KOPT-K1 (cell line): ENCODE measurements around the gene HRH1.

Experiments
- H3K27ac ChIP-seq: fragments of 200-600 bp; sonication (generic); 2 replicates; pipeline ENCODE4 v1.5.1; 2016; ENCODE audit warnings: antibody characterized with exemption, mild to moderate bottlenecking, low read depth, low read length; ENCODE audit not compliant: poor library complexity, severe bottlenecking
- H3K36me3 ChIP-seq: fragments of 200-600 bp; sonication (generic); 2 replicates; pipeline ENCODE4 v1.5.1; 2017; ENCODE audit warnings: antibody characterized with exemption, mild to moderate bottlenecking, low read length, moderate library complexity; ENCODE audit not compliant: insufficient read depth
- H3K9me3 ChIP-seq: fragments of 200-600 bp; sonication (generic); 2 replicates; pipeline ENCODE4 v1.5.1; 2017; ENCODE audit warnings: antibody characterized with exemption, low read length, mild to moderate bottlenecking; ENCODE audit not compliant: insufficient read depth, poor library complexity, severe bottlenecking

Gene HRH1

DNA sequence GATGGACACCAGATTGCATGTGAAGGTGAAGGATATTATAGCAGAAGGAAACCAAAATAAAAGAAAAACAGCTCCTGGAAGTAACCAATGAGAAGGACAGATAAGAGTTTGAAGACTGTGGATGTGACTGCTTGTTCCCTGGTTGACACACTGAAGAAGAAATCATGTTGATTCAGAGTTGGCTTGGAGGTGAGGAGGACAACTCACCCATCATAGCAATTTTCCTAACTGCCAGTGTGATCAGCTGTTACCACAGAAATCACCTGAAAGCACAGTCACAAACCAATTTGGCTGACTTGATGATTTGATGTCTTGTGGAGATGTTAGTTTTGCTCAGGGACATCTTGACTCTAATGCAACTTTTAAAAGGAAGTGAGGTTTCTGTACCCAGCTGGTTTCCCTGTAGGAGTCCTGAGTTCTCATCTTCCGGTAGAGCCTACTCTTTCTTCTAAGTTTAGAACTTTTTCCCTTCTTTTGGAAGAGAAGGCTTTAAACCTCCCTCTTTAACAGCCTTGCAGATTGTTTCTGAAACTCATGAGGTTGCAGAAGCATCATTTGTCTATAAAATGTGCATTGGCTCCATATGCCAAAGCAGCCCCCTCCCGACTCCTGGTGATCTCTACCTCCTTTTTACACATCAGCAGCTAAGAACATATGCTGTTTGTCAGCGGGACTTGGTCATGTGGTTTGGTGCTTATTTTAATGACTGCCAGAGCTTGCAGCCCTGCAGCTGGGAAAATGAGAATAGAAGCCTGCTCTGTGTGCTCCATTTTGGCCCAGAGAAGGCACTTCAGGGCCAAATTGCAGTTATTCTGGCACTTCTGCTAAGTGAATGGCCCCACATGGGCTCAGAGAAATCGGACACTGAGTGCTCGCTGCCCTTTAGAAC lies 128.2 kb downstream of the HRH1 start:
- peaks cover 43% of the 10 kb centered on the region for H3K36me3 ChIP-seq
- H3K9me3 ChIP-seq, result no peaks in the 10 kb centered on the region
- H3K27ac ChIP-seq, result no peak overlapping the region

DNA sequence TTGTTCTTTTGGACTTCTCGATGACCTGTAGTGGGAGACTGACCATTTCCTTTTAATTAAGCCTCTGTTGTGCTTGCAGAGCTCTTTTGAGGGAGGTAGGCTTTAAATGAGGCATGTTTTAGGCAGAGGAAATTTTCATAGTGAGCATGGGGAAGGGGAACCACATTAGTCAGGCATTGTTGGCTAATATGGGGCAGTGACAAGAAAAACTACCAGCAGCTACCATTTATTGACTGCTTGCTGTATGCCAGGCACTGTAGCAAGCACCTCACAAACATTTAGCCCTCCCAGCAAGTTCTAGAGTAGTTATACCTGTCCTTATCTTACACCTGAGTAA lies 128.8 kb downstream of the HRH1 start:
- no peak overlapping the region for H3K27ac ChIP-seq
- peaks cover 43% of the 10 kb centered on the region for H3K36me3 ChIP-seq
- H3K9me3 ChIP-seq, result no peaks in the 10 kb centered on the region

DNA sequence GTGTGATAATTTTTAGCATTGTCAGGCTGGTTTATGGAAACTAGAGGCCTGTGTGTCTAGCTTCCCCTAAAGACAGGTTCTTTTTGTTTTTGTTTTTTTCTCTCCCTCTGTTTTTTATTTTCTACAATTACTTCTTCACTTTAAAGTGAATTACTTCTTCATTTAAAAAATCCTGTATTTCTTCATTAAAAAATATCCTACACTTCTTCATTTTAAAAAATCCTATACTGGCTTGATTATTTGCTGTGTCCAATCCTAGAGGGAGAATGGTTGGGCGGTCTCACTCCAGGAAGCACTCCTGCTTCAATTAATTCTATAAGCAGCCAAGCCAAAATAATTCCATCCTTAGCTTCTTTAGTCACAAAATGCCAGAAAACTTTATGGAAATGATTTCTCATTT lies 129.7 kb downstream of the HRH1 start:
- Histone ChIP-seq H3K27ac (no peak overlapping the region), H3K36me3 (peaks cover 35% of the 10 kb centered on the region), H3K9me3 (no peaks in the 10 kb centered on the region)

DNA sequence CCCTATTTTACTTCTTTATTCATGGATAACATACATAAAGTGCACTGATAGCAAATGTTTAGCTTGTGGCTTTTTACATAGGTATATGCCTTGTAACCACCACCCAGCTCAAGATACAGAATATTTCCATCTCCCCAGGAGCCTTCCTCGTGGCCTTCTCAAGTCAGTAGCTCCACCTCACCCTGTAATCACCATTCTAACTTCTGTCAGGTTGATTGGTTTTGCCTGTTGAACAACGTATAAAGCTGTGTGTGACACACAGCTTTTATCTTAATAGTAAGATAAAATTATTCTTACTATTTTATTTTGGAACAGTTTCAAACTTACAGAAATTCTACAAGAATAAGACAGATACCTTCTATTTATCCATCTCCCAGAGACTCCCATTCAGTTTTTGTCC lies 131.2 kb downstream of the HRH1 start:
- Histone ChIP-seq H3K36me3 (peaks cover 29% of the 10 kb centered on the region), H3K27ac (no peak overlapping the region), H3K9me3 (no peaks in the 10 kb centered on the region)

DNA sequence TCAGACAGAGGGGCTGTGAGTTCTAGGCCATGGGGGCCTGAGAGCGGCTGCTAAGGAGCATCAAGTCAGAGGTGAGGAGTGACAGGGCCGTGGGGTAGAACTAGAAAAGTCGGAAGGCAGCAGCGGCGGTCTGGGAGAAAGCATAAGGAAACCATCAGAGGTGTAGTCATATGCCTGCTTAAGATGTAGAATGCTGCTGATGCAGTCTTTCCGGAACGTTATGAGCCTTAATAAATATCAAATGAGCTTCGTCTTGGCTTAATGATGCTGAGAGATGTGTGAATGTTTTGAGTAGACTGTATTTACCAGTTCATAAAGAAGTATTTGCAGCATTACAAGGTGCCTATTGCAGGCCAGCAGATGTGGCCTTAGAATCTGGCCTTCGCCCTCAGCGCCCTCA lies 133.1 kb downstream of the HRH1 start:
- Histone ChIP-seq H3K36me3 (peaks cover 15% of the 10 kb centered on the region; the same call in 1 of the 2 replicates), H3K27ac (no peak overlapping the region), H3K9me3 (no peaks in the 10 kb centered on the region)

DNA sequence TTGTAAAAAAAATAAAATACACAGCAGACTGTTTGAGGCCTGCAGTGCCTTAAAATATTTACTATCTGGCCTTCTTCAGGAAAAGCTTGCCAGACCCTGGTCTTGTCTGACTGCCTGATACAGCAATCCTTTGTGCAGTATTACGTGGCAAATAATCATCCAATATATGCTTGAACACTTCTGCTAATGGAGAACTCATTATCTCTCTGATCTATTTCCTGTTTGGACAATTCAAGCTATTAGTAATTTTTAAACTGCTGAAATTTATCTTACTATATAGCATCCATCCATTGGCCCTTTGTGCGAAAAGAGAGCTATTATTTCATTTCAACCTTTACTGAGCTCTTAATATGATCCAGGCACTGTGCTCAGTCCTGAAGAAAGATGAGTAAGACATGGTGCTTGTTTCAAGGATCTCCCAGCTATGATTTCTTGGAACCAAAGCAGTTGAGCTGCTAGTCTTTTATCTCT lies 133.8 kb downstream of the HRH1 start:
- Histone ChIP-seq H3K36me3 (peaks cover 8% of the 10 kb centered on the region; the same call in 1 of the 2 replicates), H3K27ac (peak overlapping the region; percentile 40), H3K9me3 (no peaks in the 10 kb centered on the region)

DNA sequence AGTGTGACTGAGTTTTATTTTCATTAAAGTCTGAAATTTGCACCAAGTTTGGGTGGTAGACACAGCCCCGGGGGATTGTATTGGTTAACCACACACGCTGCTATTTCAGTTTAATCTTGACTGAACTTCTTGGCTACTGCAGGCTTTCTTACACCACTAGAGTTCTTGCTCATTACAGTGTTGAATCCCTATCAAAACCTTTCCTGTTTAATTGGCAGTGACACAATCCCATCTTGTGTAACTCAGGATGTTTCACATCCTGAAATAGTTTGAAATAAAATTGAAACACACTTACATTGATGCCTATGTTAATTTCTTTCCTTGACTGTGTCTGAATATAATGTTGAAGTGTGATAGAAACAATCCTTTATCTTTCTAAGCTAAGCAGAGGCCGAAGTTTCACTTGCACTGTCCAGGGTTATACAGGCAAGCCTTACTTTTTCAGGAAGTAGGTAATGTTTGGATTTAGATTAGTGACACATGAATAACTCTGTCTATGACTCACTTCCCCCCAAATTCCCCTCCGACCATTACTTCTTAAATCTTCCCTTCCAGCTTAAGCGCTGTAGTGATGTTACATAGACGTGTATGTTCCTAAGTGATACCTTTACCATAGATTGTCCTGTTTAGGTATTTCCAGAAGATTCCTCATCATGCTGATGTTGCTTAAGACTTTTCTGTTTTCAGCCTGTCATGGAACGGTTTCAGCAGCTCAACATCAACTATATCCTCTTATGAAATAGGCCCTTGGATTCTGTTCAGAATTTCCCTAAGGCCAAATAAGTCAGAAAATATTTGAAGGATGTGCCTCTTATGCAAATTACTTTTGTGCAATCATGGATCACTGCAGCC lies 134.7 kb downstream of the HRH1 start:
- H3K9me3 ChIP-seq, result no peaks in the 10 kb centered on the region
- H3K36me3 ChIP-seq, result no peaks in the 10 kb centered on the region
- H3K27ac ChIP-seq, result peak overlapping the region; percentile 40

DNA sequence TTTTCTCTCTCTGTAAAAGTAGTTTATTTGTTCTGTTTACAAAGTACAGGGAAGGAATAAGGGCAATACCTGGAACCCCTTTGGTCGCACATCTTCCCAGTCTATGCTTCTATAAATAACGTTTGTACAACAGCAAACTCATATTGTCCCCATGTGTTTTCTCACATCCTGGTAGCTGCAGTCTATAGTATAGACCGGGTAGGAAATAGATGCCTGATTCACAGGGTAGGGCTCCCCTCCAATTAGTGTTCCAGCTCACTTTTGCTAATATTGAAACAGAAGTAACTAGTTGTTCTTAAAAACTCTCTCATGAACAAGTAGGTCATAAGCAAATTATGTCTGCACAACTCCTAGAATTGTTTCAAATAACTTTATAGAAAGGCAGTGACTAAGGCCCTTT lies 135.6 kb downstream of the HRH1 start:
- no peaks in the 10 kb centered on the region for H3K9me3 ChIP-seq
- H3K27ac ChIP-seq, result no peak overlapping the region
- no peaks in the 10 kb centered on the region for H3K36me3 ChIP-seq

DNA sequence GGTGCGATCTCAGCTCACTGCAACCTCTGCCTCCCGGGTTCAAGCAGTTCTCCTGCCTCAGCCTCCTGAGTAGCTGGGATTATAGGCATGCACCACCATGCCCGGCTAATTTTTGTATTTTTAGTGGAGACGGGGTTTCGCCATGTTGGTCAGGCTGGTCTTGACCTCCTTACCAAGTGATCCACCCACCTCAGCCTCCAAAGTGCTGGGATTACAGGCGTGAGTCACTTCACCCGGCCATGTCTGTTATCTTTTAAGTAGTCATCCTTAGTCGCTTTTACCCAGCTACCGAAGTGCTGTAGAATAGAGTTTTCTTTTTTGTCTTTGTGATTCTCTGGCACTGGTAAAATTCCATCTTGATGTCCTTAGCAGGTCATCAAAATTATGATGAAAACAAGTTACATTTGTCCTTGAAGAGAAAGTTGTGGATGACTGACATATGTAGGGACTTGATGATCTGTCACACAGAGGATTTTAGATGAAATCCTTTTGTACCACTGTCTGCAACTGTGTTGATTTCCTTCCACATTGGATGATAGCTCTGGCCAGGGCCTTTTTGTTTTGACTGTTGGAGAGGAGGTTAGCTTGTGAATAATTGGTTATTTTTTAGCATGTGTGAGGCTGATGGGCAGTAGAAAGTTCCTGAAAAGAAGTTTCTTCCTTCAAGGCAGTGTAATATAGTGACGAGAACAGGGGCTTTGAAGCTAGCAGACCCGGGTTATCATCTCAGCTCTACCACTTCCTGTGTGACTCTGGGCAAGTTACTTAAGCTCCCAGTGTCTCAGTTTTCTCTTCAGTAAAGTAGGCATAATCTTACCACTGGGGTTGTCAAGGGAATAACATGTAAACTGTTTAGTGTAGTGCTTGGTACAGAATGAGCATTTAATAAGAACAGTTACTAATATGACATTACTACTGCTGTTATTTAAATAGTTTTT lies 136.7 kb downstream of the HRH1 start:
- H3K36me3 ChIP-seq, result no peaks in the 10 kb centered on the region
- H3K27ac ChIP-seq, result peak overlapping the region; percentile 60
- no peaks in the 10 kb centered on the region for H3K9me3 ChIP-seq

DNA sequence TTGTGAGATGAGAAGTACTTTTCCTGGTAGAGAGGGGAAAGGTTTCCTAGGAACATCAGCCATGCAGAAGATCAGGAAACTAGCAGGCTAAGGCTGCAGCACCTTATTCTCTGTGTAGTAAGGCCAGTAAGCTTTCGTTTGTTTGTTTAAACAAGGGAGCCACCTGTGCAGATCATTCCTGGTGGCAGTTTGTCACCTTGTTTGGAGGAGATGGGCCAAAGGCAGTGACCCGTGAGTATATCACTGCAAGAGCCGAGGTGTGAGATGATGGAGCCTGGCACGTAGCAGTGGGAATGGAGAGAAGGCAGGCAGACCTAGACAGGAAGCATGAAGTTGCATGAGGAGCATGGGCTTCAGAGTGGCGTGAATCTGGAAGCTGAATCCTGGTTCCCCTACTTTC lies 137.5 kb downstream of the HRH1 start:
- no peaks in the 10 kb centered on the region for H3K9me3 ChIP-seq
- no peaks in the 10 kb centered on the region for H3K36me3 ChIP-seq
- H3K27ac ChIP-seq, result peak overlapping the region; percentile 60

DNA sequence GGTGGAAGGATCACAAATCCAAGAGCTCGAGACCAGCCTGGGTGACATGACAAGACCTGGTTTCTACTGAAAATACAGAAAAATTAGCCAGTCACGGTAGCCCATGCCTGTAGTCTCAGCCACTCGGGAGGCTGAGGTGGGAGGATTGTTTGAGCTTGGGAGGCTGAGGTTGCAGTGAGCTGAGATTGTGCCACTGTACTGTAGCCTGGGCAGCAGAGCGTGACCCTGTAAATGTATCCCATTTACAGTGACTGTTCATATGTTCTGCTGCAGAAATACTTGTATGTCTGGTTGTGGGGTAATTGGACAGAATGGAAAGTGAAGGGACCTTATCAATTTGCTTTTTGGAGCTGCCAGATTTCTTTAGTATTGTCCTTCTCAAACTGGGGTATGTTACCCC lies 142.8 kb downstream of the HRH1 start:
- Histone ChIP-seq H3K9me3 (no peaks in the 10 kb centered on the region), H3K36me3 (peaks cover 41% of the 10 kb centered on the region), H3K27ac (no peak overlapping the region)

DNA sequence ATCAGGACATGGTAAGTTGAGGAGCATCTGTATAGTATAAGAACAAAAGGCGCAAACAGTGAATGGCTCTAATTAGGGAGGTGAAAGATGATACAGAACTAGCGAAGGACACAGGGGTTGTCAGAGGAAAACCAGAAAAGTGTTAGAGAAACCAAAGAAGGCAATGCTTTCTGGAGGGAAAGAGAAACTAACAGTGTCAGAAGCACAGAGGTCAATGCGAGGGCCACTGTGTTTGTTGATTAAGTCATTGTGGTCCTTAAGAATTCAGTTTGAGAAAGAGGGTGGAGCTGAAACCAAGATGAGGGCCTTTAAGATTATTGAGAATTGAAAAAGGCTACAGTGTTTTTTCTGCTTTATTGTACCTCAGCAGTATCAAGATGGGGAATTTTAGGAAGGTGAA lies 146.7 kb downstream of the HRH1 start:
- Histone ChIP-seq H3K9me3 (no peaks in the 10 kb centered on the region), H3K27ac (no peak overlapping the region), H3K36me3 (peaks cover 59% of the 10 kb centered on the region)

DNA sequence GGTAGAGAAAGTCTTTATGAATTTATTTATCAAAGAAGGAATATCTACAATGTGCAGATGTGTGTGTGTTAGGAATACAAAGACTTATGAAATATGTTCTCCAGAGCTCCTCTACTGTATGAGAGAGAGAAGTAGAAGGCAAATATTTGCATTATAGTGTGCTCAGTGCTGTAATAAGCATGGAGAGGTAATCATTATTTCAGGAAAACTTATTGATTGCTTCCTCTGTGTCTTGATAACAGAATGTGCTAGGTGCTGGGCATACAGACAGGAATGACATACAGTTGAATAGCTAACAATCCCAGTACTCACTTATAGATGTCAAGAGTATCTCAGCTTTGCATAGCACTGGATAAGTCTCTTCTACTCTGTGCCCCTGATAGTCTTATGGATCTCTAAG lies 148.2 kb downstream of the HRH1 start:
- Histone ChIP-seq H3K27ac (no peak overlapping the region), H3K9me3 (no peaks in the 10 kb centered on the region), H3K36me3 (peaks cover 65% of the 10 kb centered on the region)

DNA sequence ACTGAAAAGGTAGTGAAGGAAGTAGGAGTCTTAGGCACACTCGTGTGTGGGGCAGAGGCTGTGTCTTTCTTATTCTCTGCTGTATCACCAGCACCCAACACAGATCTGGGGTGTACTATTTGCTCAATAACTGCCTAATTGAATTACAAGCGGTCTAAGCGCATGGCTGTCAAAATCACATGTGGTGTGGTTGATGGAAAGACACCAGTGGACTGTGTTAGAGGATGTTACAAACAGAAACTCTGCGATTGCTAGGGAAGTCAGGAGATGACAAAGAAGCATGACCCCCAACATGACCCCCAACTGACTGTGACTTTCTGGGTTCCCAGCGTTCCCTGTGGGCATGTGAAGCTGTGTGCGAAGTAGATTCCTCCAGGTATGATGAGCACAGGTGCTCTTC lies 149.9 kb downstream of the HRH1 start:
- H3K9me3 ChIP-seq, result no peaks in the 10 kb centered on the region
- peaks cover 68% of the 10 kb centered on the region for H3K36me3 ChIP-seq
- no peak overlapping the region for H3K27ac ChIP-seq

DNA sequence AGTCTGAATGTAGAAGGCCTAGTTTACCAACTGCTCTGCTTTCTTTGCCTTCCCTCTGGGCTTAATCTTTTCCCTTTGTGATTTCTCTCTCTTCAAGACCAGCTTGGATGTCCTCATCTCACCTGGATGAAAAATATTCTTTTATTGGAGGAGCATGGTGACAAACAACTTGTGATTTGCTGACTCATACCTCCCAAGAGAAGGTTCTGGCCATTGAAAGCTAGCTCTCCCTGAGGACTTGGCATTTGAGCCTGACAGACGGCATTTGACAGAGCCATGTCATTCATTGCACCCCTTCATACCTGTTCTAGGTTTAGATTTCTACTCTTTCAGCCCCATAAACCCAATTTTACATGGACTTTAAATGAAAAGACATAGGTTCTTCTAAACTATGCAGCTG lies 151.2 kb downstream of the HRH1 start:
- H3K9me3 ChIP-seq, result no peaks in the 10 kb centered on the region
- H3K36me3 ChIP-seq, result peaks cover 67% of the 10 kb centered on the region
- peak overlapping the region; percentile 56 for H3K27ac ChIP-seq
